Kidney (tissue), 14 donors: Measurements from ENCODE around the gene PLEKHA3. TPM values are rescaled to one million over a fixed set of nuclear protein-coding genes. Genes with fewer than 3 reads are reported as not detected.

Experiments
- DNase-seq, 5 donors: peaks; one replicate each; pipeline ENCODE4 v3.0.0-alpha.2; 2013 to 2020
- FAIRE-seq: peaks from 2 replicates; lab custom pipeline; 2012; peaks lifted over from hg19 to GRCh38; lab: Jason Lieb, UNC
- H3K27ac ChIP-seq, 2 donors: one replicate each; pipeline ENCODE4 v1.7.0; 2013; ENCODE audit warnings: low read depth in 2 of 2, low read length in 2 of 2, inconsistent platforms in 1 of 2
- H3K27me3 ChIP-seq: one replicate; pipeline ENCODE4 v1.7.1; 2013; ENCODE audit warnings: low read length, inconsistent platforms; ENCODE audit not compliant: control insufficient read depth, insufficient read depth
- H3K36me3 ChIP-seq, 3 donors: one replicate each; pipeline versions ENCODE4 v1.7.0 to v1.7.1; 2013; ENCODE audit warnings: low read length in 3 of 3, control low read depth in 1 of 3, inconsistent platforms in 1 of 3; ENCODE audit not compliant: insufficient read depth in 3 of 3, control insufficient read depth in 2 of 3
- H3K4me1 ChIP-seq, 3 donors: one replicate each; pipeline versions ENCODE4 v1.7.0 to v1.7.1; 2013; ENCODE audit warnings: low read length in 3 of 3, inconsistent platforms in 1 of 3, low read depth in 1 of 3; ENCODE audit not compliant: control insufficient read depth in 2 of 3, insufficient read depth in 2 of 3
- H3K4me3 ChIP-seq, 3 donors: one replicate each; pipeline versions ENCODE4 v1.7.0 to v1.8.1; 2013; ENCODE audit warnings: low read length in 3 of 3, control low read depth in 1 of 3, inconsistent platforms in 1 of 3
- H3K9ac ChIP-seq, 3 donors: one replicate each; pipeline versions ENCODE4 v1.7.0 to v1.7.1; 2013; ENCODE audit warnings: low read length in 3 of 3, control low read depth in 1 of 3, inconsistent platforms in 1 of 3
- H3K9me3 ChIP-seq, 3 donors: one replicate each; pipeline versions ENCODE4 v1.7.0 to v1.7.1; 2013; ENCODE audit warnings: low read length in 3 of 3, control low read depth in 1 of 3, inconsistent platforms in 1 of 3; ENCODE audit not compliant: control insufficient read depth in 2 of 3, insufficient read depth in 1 of 3
- CTCF ChIP-seq: IDR thresholded peaks from 3 replicates; pipeline ENCODE4 v1.5.1; 2012; ENCODE audit warnings: mild to moderate bottlenecking, moderate library complexity, borderline replicate concordance; ENCODE audit not compliant: insufficient read depth; ENCODE audit errors: extremely low read depth
- intact Hi-C: fragments of 100-400 bp; cut with DNase I; formaldehyde crosslinking; loops from one replicate; pipeline ENCODE4 v1.11.1; 2022
- polyA plus RNA-seq: library from polyadenylated mRNA; stranded (reverse); fragments of 350-450 nt; fragmentation: Illumina TruSeq; extraction: RNeasy Lipid Tissue Mini Kit (QIAGEN cat#74804); gene quantifications from one replicate; pipeline ENCODE4 v1.2.3, GENCODE V29; 2014; ENCODE audit warnings: low read depth, low replicate concordance; ENCODE audit not compliant: insufficient read depth
- total RNA-seq: library from RNA; stranded (reverse); fragmentation: NEBNext Ultra II Directional; extraction: Animal tissue kit (Norgen Biotek cat#: 25700); gene quantifications from one replicate; pipeline ENCODE4 v1.2.1, GENCODE V29; 2021
- donor health status: control.
- donor health status: control.
- donor health status: control.
- donor health status: control.
- donor health status: control.
- donor health status: DM: yes; HTN: yes; CAD: no.
- donor health status: Normal renal cell carcinoma (clear cell type).

Gene PLEKHA3
- total and polyA plus RNA-seq, 2 donors from 2014 or later: 9.4 to 34.2 TPM

DNA sequence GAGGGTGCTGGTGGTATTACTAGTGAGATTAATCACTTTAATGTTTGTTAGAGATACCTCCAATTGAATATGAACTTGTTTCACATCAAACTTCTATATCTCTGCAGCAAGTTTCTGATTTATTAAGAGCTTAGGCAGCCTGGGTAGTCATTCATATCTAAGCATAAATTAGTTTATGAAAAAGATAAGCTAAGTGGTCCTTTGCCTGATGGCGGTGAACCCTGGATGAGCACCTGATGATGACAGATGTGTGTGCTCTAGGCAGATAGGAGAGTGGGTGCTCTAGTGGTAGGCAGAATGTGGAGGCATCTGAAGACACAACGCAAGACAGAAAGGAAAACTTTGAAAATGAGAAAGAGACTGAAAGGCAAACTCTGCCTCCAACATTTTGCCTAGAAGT, 6.9 kb upstream of the PLEKHA3 start:
- H3K27ac ChIP-seq: no peak overlapping the region
- DNase-seq (no peak), FAIRE-seq (no peak)
- peaks cover 0 to 3% (median 0%) of the 10 kb centered on the region in 3 donors for H3K4me1 ChIP-seq
- no peak for TF ChIP-seq CTCF
- no peaks in the 10 kb centered on the region for H3K36me3 ChIP-seq
- no peak overlapping the region for H3K4me3 ChIP-seq
- intact Hi-C loops: no loop called here
- H3K9me3 ChIP-seq: no peaks in the 10 kb centered on the region
- H3K9ac ChIP-seq: no peak overlapping the region
- no peaks in the 10 kb centered on the region for H3K27me3 ChIP-seq

- intact Hi-C loops: no loop called here
- H3K36me3 ChIP-seq: no peaks in the 10 kb centered on the region
Observed at GRCh38 chr2:178473931-178474330, 6.3 kb upstream of the PLEKHA3 start.

DNA sequence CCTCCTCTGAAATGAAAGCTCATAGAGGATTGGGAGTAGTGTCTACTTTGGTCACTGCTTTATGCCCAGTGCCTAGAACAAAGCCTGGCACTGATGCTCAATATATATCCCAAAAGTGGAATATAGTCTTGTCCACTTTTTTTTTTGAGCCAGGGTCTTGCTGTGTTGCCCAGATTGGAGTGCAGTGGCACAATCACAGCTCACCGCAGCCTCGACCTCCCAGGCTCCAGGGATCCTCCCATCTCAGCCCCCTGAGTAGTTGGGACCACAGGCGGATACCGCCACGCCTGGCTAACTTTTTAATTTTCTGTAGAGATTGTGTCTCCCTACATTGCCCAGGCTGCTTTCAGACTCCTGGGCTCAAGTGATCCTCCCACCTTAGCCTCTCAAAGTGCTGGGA, 5.7 kb upstream of the PLEKHA3 start:
- no peak overlapping the region for H3K4me3 ChIP-seq
- FAIRE-seq (no peak), DNase-seq (no peak)
- H3K9me3 ChIP-seq: no peaks in the 10 kb centered on the region
- no peak for TF ChIP-seq CTCF
- intact Hi-C loops: no loop called here
- H3K27ac ChIP-seq: no peak overlapping the region
- H3K9ac ChIP-seq: no peak overlapping the region
- peaks cover 0 to 6% (median 3%) of the 10 kb centered on the region in 3 donors for H3K4me1 ChIP-seq
- H3K36me3 ChIP-seq: no peaks in the 10 kb centered on the region
- no peaks in the 10 kb centered on the region for H3K27me3 ChIP-seq

More at GRCh38 chr2:178473931-178474330, 6.3 kb upstream of the PLEKHA3 start:
- Histone ChIP-seq H3K9ac (no peak overlapping the region), H3K4me1 (peaks cover 0 to 3% (median 0%) of the 10 kb centered on the region in 3 donors), H3K27me3 (no peaks in the 10 kb centered on the region), H3K27ac (no peak overlapping the region), H3K9me3 (no peaks in the 10 kb centered on the region), H3K4me3 (no peak overlapping the region)
- TF ChIP-seq CTCF: no peak
- DNase-seq (no peak), FAIRE-seq (no peak)

DNA sequence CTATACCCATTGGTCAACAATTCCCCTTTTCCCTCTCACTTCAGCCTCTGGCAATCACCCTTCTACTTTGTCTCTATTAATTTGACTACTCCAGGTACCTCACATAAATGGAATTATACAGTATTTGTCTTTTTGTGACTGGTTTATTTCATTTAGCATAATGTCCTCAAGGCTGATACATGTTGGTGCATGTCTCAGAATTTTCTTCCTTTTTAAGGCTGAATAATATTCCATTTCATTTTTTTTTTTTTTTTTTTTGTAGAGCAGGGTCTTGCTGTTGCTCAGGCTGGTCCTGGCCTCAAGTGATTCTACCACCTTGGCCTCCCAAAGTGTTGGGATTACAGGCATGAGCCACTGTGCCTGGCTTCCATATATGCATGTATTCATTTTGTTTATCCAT, 3.8 kb upstream of the PLEKHA3 start:
- H3K4me1 ChIP-seq: peaks cover 0 to 10% (median 4%) of the 10 kb centered on the region in 3 donors
- intact Hi-C loops: no loop called here
- no peaks in the 10 kb centered on the region for H3K9me3 ChIP-seq
- no peak for TF ChIP-seq CTCF
- H3K36me3 ChIP-seq: no peaks in the 10 kb centered on the region
- H3K9ac ChIP-seq: no peak overlapping the region
- no peak overlapping the region for H3K27ac ChIP-seq
- no peaks in the 10 kb centered on the region for H3K27me3 ChIP-seq
- DNase-seq (no peak), FAIRE-seq (no peak)
- no peak overlapping the region for H3K4me3 ChIP-seq
